HCT116 (cell line): ENCODE data around the gene MAGIX.

Experiments
- EZH2 ChIP-seq: fragments of 200-600 bp; sonication (generic); IDR thresholded peaks from 2 replicates; pipeline ENCODE4 v1.6.1; 2017; ENCODE audit warnings: antibody characterized with exemption, mixed run types
- POLR2A ChIP-seq: IDR thresholded peaks from 2 replicates; pipeline ENCODE4 v1.7.0; 2011; ENCODE audit warnings: borderline replicate concordance; ENCODE audit not compliant: insufficient read depth, insufficient read length; ENCODE audit errors: extremely low read depth
- RAD21 ChIP-seq: IDR thresholded peaks from 2 replicates; pipeline ENCODE4 v1.6.1; 2012; ENCODE audit warnings: low read depth, mild to moderate bottlenecking
- TF ChIP-seq, protein P1 (sequence below), 3 experiments: fragments of 200-600 bp in 1 of 3; sonication (generic) in 1 of 3; IDR thresholded peaks in 2 of 3; conservative IDR thresholded peaks in 1 of 3; 2 replicates each; pipeline ENCODE4 v1.5.1; 2012 to 2017; ENCODE audit warnings: low read depth in 2 of 3, low read length in 2 of 3, antibody characterized with exemption in 1 of 3, borderline replicate concordance in 1 of 3, control low read depth in 1 of 3, mild to moderate bottlenecking in 1 of 3, mixed read lengths in 1 of 3, mixed run types in 1 of 3, moderate library complexity in 1 of 3; ENCODE audit not compliant: insufficient read depth in 1 of 3
- TF ChIP-seq, protein P2 (sequence below): IDR thresholded peaks from 2 replicates; pipeline ENCODE4 v1.6.1; 2012
- TF ChIP-seq, protein P3 (sequence below): IDR thresholded peaks from 2 replicates; pipeline ENCODE4 v1.6.1; 2012; ENCODE audit warnings: low read depth

DNA sequence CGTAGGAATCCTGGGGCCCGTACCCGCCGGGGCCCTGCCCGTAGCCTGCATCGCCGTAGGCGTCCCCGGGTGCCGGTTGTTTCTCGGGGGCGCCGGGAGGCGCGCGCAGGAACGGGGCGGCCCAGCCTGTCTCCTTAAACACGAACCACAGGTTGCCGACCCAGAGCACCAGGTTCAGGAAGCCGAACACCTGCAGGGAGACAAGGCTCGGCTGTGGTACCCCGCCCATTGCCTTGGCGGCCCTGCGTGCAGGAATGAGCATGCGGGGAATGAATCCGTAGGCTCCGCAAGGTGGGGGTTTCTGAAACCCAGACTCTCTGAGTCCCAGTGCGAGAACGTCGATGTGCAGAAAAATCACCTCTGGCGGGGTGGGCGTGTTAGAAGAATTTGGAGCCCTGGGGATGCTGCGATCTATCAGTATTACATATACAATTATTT lies 29.0 kb downstream of the MAGIX start:
- TF ChIP-seq EZH2 (no peak), POLR2A (no peak), RAD21 (no peak)
- TF ChIP-seq, protein P1, sequence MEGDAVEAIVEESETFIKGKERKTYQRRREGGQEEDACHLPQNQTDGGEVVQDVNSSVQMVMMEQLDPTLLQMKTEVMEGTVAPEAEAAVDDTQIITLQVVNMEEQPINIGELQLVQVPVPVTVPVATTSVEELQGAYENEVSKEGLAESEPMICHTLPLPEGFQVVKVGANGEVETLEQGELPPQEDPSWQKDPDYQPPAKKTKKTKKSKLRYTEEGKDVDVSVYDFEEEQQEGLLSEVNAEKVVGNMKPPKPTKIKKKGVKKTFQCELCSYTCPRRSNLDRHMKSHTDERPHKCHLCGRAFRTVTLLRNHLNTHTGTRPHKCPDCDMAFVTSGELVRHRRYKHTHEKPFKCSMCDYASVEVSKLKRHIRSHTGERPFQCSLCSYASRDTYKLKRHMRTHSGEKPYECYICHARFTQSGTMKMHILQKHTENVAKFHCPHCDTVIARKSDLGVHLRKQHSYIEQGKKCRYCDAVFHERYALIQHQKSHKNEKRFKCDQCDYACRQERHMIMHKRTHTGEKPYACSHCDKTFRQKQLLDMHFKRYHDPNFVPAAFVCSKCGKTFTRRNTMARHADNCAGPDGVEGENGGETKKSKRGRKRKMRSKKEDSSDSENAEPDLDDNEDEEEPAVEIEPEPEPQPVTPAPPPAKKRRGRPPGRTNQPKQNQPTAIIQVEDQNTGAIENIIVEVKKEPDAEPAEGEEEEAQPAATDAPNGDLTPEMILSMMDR (IDR thresholded peaks at IDR 0.05 in 2 of 3, conservative IDR thresholded peaks at IDR 0.05 in 1 of 3; ENCODE audit: borderline replicate concordance in 1 of 3, insufficient read depth in 1 of 3, low read depth in 2 of 3, low read length in 2 of 3): no peak
- TF ChIP-seq, protein P2, sequence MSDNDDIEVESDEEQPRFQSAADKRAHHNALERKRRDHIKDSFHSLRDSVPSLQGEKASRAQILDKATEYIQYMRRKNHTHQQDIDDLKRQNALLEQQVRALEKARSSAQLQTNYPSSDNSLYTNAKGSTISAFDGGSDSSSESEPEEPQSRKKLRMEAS: no peak
- TF ChIP-seq, protein P3, sequence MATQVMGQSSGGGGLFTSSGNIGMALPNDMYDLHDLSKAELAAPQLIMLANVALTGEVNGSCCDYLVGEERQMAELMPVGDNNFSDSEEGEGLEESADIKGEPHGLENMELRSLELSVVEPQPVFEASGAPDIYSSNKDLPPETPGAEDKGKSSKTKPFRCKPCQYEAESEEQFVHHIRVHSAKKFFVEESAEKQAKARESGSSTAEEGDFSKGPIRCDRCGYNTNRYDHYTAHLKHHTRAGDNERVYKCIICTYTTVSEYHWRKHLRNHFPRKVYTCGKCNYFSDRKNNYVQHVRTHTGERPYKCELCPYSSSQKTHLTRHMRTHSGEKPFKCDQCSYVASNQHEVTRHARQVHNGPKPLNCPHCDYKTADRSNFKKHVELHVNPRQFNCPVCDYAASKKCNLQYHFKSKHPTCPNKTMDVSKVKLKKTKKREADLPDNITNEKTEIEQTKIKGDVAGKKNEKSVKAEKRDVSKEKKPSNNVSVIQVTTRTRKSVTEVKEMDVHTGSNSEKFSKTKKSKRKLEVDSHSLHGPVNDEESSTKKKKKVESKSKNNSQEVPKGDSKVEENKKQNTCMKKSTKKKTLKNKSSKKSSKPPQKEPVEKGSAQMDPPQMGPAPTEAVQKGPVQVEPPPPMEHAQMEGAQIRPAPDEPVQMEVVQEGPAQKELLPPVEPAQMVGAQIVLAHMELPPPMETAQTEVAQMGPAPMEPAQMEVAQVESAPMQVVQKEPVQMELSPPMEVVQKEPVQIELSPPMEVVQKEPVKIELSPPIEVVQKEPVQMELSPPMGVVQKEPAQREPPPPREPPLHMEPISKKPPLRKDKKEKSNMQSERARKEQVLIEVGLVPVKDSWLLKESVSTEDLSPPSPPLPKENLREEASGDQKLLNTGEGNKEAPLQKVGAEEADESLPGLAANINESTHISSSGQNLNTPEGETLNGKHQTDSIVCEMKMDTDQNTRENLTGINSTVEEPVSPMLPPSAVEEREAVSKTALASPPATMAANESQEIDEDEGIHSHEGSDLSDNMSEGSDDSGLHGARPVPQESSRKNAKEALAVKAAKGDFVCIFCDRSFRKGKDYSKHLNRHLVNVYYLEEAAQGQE: no peak
